Measurements from ENCODE around the gene LRRC74B. TPM values are rescaled to one million over a fixed set of nuclear protein-coding genes. Genes with fewer than 3 reads are reported as not detected.
"Not testable (repeated sequence)": the region's sequence is repeated elsewhere in the genome, so short reads cannot be mapped to it uniquely, and the experiment has no call there.

LRRC74B gene
- polyA plus RNA-seq, 2 donors, result 0.08 to 0.22 TPM

DNA sequence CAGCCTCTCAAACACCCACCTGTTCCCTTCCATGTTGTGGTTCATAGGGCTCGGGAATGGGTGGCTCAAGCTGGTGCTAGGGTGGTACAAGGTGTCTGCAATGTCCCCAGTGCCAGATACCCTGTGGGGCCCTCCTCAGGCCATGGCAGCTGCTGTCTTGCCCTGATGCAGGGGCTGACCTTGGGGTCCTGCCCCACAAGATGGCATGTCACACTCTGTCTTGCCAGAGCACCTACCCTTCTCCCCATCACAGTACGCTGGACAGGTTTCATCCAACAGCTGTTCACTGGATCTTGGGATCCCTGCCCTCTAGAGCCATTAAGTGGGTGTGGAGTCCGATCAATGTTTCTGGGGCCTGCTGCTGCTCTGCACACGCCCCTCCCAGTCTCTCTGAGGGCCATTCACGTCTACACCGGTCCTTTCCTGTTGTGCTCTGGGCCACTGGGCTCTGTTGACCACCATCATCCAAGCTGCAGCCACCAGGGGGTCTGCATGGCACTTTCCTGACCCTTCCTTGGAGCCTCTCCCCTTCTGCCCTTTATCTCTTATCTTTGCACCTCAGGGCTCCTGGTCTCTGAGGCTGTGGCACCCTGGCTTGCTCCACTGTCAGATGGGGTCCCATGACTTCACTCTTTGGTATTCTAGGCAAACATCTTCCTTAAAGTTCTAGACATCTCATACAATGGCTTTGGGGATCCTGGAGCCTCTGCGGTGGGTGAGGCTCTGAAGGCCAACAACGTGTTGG lies 7.1 kb downstream of the LRRC74B start:
- no peaks in the 10 kb centered on the region for H3K36me3 ChIP-seq (ENCODE audit: control insufficient read depth in 2 of 2, insufficient read depth in 2 of 2, low read length in 1 of 2)
- no peak overlapping the region for H3K27ac ChIP-seq (ENCODE audit: low read depth in 2 of 2, low read length in 1 of 2)
- no peaks in the 10 kb centered on the region for H3K9me3 ChIP-seq (ENCODE audit: control insufficient read depth in 2 of 2, insufficient read depth in 1 of 2, low read depth in 1 of 2, low read length in 1 of 2)
- WGBS, 2 donors, result 71 to 80% methylated on average over 8 of the region's 8 CpGs
- H3K4me1 ChIP-seq (ENCODE audit: control insufficient read depth in 2 of 2, insufficient read depth in 2 of 2, low read length in 1 of 2), result peaks cover 0 to 2% of the 10 kb centered on the region in 2 donors
- H3K27me3 ChIP-seq (ENCODE audit: control insufficient read depth in 1 of 2, insufficient read depth in 2 of 2, low read length in 2 of 2), result no peaks in the 10 kb centered on the region
- no peak overlapping the region for H3K4me3 ChIP-seq (ENCODE audit: low read depth in 1 of 2, low read length in 2 of 2)

DNA sequence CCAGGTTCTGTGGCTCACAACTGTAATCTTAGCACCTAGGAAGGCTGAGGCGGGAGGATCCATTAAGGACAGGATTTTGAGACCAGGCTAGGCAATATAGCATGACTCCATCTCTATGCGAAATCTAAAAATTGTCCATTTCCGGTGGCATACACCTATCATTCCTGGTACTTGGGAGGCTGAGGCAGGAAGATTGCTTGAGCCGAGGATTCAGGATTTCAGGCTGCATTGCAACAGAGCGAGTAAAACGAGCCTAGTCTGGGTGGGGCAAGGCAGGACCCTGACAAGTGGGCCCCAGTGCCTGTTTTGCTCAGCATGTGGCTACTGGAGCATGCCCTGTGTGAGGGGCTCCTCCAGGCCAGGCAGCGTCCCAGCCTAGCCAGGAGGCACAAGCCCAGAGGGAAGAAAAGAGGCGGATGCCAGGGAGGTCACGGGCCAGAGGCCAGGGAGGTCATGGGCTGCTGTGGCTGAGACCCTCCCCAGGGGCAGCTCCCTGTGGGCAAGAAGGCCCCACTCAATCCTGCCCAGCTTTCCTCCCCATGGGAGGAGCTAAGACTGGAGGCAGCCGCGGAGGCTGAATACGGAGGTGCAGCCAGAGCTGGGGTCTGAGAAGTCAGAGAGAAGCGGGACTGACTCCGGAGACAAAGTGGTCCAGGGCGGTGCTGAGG lies 8.4 kb downstream of the LRRC74B start:
- no peaks in the 10 kb centered on the region for H3K36me3 ChIP-seq (ENCODE audit: control insufficient read depth in 2 of 2, insufficient read depth in 2 of 2, low read length in 1 of 2)
- no peak overlapping the region for H3K27ac ChIP-seq (ENCODE audit: low read depth in 2 of 2, low read length in 1 of 2)
- H3K27me3 ChIP-seq (ENCODE audit: control insufficient read depth in 1 of 2, insufficient read depth in 2 of 2, low read length in 2 of 2), result no peaks in the 10 kb centered on the region
- peaks cover 0 to 2% of the 10 kb centered on the region in 2 donors for H3K4me1 ChIP-seq (ENCODE audit: control insufficient read depth in 2 of 2, insufficient read depth in 2 of 2, low read length in 1 of 2)
- WGBS, 2 donors, result 86 to 88% methylated on average over 15 of the region's 15 CpGs
- H3K9me3 ChIP-seq (ENCODE audit: control insufficient read depth in 2 of 2, insufficient read depth in 1 of 2, low read depth in 1 of 2, low read length in 1 of 2), result no peaks in the 10 kb centered on the region
- H3K4me3 ChIP-seq (ENCODE audit: low read depth in 1 of 2, low read length in 2 of 2), result no peak overlapping the region

DNA sequence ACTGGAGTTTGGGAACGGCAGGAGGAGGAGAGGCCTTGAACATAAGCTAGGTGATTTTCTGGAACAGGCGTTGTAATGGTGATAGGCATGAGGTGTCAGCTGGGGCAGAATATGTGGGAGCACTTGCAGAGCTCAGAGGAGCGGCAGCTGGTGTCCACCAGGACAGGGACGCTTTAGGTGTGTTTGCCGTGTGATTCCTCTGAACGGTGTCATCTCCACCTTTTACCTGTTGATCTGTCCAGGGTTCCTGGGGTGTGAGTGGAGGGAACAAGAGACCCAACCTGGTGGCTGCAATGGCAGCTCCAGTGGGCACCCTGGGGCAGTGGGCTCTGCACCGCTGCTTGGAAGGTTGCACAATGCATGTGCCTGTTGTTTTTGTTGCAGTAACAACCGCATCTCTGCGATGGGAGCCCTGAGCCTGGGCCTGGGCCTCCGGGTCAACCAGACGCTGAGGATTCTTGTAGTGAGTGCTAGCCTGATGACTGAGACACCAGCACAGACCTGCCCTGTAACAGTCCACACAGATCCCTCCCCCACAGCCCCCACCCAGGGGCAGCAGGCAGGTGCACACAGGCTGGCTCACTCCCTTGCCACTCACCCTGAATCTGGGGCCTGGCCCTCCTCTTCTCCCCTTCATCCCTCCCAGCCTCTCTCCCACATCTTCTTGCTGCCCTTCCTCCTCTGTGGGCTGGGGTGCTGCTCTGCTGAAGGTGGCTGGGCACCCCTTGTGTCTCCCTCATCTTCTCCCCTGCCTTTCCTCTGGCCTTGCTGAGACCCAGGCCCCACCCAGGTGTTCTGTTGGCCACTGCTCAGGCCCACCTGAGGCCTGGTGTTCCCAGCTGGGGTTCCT lies 9.2 kb downstream of the LRRC74B start:
- Histone ChIP-seq H3K4me1 (ENCODE audit: control insufficient read depth in 2 of 2, insufficient read depth in 2 of 2, low read length in 1 of 2) (peaks cover 0 to 2% of the 10 kb centered on the region in 2 donors), H3K27ac (ENCODE audit: low read depth in 2 of 2, low read length in 1 of 2) (no peak overlapping the region), H3K9me3 (ENCODE audit: control insufficient read depth in 2 of 2, insufficient read depth in 1 of 2, low read depth in 1 of 2, low read length in 1 of 2) (no peaks in the 10 kb centered on the region), H3K4me3 (ENCODE audit: low read depth in 1 of 2, low read length in 2 of 2) (no peak overlapping the region), H3K27me3 (ENCODE audit: control insufficient read depth in 1 of 2, insufficient read depth in 2 of 2, low read length in 2 of 2) (no peaks in the 10 kb centered on the region), H3K36me3 (ENCODE audit: control insufficient read depth in 2 of 2, insufficient read depth in 2 of 2, low read length in 1 of 2) (no peaks in the 10 kb centered on the region)
- WGBS, 2 donors, result 83 to 84% methylated on average over 11 of the region's 11 CpGs

DNA sequence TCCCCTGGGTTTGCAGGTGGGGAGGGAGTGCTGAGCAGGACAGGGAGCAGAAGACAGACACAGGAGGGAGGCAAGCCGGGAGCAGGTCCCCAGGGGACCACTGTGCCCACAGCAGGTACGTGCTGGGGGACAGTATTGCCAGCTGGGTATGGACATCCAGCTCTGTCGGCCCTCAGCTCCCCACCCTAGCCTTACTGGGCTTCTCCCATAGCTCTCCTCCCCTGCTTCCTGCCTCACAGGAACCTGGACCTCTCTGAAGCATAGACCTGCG lies 9.8 kb downstream of the LRRC74B start:
- whole genome bisulfite sequencing, 2 donors, result 58 to 62% methylated on average over 4 of the region's 4 CpGs

DNA sequence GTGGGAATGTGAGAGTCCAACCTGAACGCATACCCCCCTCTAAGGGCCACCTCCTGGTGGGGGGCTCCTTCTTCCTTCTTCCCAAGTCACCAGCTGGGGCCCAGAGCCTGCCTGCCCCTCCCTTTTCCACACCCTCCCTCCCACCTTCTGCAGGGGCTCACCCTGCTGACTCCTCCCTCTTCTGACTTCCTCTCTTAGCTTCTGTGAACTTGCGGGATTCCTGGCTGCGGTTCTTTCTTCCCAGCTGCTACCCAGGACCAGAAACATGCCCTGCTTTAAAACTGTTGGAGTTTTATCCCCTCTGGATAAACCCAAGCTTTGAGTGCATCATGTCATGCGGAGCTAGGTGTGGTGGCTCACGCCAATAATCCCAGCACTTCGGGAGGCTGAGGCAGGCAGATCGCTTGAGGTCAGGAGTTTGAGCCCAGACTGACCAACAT lies 10.2 kb downstream of the LRRC74B start:
- no peak overlapping the region for H3K4me3 ChIP-seq (ENCODE audit: low read depth in 1 of 2, low read length in 2 of 2)
- no peak overlapping the region for H3K27ac ChIP-seq (ENCODE audit: low read depth in 2 of 2, low read length in 1 of 2)
- 50% methylated on average over 7 of the region's 7 CpGs for WGBS, 2 donors
- no peaks in the 10 kb centered on the region for H3K27me3 ChIP-seq (ENCODE audit: control insufficient read depth in 1 of 2, insufficient read depth in 2 of 2, low read length in 2 of 2)
- H3K9me3 ChIP-seq (ENCODE audit: control insufficient read depth in 2 of 2, insufficient read depth in 1 of 2, low read depth in 1 of 2, low read length in 1 of 2), result no peaks in the 10 kb centered on the region
- H3K4me1 ChIP-seq (ENCODE audit: control insufficient read depth in 2 of 2, insufficient read depth in 2 of 2, low read length in 1 of 2), result peaks cover 0 to 2% of the 10 kb centered on the region in 2 donors
- H3K36me3 ChIP-seq (ENCODE audit: control insufficient read depth in 2 of 2, insufficient read depth in 2 of 2, low read length in 1 of 2), result no peaks in the 10 kb centered on the region

More for the DNA sequence above, 9.8 kb downstream of the LRRC74B start:
- Histone ChIP-seq H3K27me3 (ENCODE audit: control insufficient read depth in 1 of 2, insufficient read depth in 2 of 2, low read length in 2 of 2) (no peaks in the 10 kb centered on the region), H3K27ac (ENCODE audit: low read depth in 2 of 2, low read length in 1 of 2) (no peak overlapping the region), H3K4me1 (ENCODE audit: control insufficient read depth in 2 of 2, insufficient read depth in 2 of 2, low read length in 1 of 2) (peaks cover 0 to 2% of the 10 kb centered on the region in 2 donors), H3K9me3 (ENCODE audit: control insufficient read depth in 2 of 2, insufficient read depth in 1 of 2, low read depth in 1 of 2, low read length in 1 of 2) (no peaks in the 10 kb centered on the region), H3K4me3 (ENCODE audit: low read depth in 1 of 2, low read length in 2 of 2) (no peak overlapping the region), H3K36me3 (ENCODE audit: control insufficient read depth in 2 of 2, insufficient read depth in 2 of 2, low read length in 1 of 2) (no peaks in the 10 kb centered on the region)

DNA sequence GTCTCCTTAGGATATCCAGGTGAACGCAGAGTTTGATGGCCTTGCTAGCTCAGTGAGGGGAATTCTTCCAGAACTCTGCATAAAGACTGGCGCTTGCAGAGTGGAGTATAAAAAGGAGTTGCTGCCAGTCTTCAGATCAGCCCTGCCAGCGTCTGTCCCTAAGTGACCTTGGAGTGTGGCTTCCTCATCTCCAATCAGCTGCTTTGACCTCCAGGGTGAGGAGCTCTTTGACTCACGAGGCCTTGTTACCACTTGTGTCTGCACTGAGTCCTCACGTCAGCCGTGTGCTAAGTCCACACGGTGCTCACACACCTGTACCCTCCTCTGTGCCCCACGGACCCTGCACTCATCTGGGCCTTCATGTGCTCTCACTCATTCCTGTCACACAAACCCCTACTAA lies 14.6 kb downstream of the LRRC74B start:
- WGBS, 2 donors, result 84 to 90% methylated on average over 6 to 7 of the region's 8 CpGs
- H3K4me1 ChIP-seq (ENCODE audit: control insufficient read depth in 2 of 2, insufficient read depth in 2 of 2, low read length in 1 of 2); H3K27ac ChIP-seq (ENCODE audit: low read depth in 2 of 2, low read length in 1 of 2); H3K27me3 ChIP-seq (ENCODE audit: control insufficient read depth in 1 of 2, insufficient read depth in 2 of 2, low read length in 2 of 2); H3K36me3 ChIP-seq (ENCODE audit: control insufficient read depth in 2 of 2, insufficient read depth in 2 of 2, low read length in 1 of 2); H3K4me3 ChIP-seq (ENCODE audit: low read depth in 1 of 2, low read length in 2 of 2); H3K9me3 ChIP-seq (ENCODE audit: control insufficient read depth in 2 of 2, insufficient read depth in 1 of 2, low read depth in 1 of 2, low read length in 1 of 2): not testable (repeated sequence)

DNA sequence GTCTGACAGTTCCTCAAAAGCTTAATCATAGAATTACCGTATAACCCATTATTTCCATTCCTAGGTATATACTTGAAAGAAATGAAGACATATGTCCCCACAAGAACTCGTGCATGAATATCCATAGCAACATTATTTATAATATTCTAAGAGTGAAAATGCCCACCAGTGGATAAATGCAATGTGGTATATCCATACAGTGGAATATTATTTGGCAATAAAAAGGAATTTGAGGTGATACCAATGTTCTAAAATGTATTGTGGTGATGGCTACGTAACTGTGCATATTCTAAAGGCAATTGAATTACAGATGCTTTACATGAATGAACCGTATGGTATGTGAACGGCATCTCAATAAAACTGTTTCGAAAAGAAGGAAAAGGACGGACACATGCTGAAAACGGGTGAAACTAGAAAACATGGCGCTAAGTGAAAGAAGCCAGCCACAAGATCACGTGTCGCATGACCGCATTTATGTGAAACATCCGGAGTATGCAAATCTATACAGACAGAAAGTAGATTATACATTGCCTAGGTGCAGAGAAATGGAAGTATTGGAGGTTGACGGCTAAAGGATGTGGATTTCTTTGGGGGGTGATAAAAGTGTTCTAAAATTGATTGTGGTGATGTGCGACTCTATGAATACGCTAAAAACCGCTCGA lies 16.0 kb downstream of the LRRC74B start:
- not testable (repeated sequence) for H3K27me3 ChIP-seq (ENCODE audit: control insufficient read depth in 1 of 2, insufficient read depth in 2 of 2, low read length in 2 of 2); H3K36me3 ChIP-seq (ENCODE audit: control insufficient read depth in 2 of 2, insufficient read depth in 2 of 2, low read length in 1 of 2); H3K4me1 ChIP-seq (ENCODE audit: control insufficient read depth in 2 of 2, insufficient read depth in 2 of 2, low read length in 1 of 2); H3K4me3 ChIP-seq (ENCODE audit: low read depth in 1 of 2, low read length in 2 of 2); H3K27ac ChIP-seq (ENCODE audit: low read depth in 2 of 2, low read length in 1 of 2); H3K9me3 ChIP-seq (ENCODE audit: control insufficient read depth in 2 of 2, insufficient read depth in 1 of 2, low read depth in 1 of 2, low read length in 1 of 2)
- 93% methylated on average over 18 of the region's 18 CpGs for WGBS, 2 donors

DNA sequence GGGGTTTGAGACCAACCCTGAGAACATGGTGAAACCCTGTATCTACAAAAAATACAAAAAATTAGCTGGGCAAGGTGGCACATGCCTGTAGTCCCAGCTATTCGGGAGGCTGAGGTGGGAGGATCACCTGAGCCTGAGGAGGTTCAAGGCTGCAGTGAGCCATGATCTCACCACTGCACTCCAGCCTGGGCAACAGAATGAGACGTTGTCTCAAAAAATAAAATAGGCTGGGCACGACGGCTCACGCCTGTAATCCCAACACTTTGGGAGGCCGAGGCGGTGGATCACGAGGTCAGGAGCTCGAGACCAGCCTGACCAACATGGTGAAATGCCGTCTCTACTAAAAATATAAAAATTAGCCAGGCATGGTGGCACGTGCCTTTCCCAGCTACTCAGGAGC lies 18.7 kb downstream of the LRRC74B start:
- not testable (repeated sequence) for H3K9me3 ChIP-seq (ENCODE audit: control insufficient read depth in 2 of 2, insufficient read depth in 1 of 2, low read depth in 1 of 2, low read length in 1 of 2); H3K4me3 ChIP-seq (ENCODE audit: low read depth in 1 of 2, low read length in 2 of 2); H3K27ac ChIP-seq (ENCODE audit: low read depth in 2 of 2, low read length in 1 of 2); H3K4me1 ChIP-seq (ENCODE audit: control insufficient read depth in 2 of 2, insufficient read depth in 2 of 2, low read length in 1 of 2); H3K36me3 ChIP-seq (ENCODE audit: control insufficient read depth in 2 of 2, insufficient read depth in 2 of 2, low read length in 1 of 2); H3K27me3 ChIP-seq (ENCODE audit: control insufficient read depth in 1 of 2, insufficient read depth in 2 of 2, low read length in 2 of 2)
- 77% methylated on average over 11 of the region's 11 CpGs for WGBS, 2 donors
